Loucy (cell line): Measurements from ENCODE around the gene ACTRT2.

Experiments used
- CTCF ChIP-seq: fragments of 200-600 bp; sonication (generic); conservative IDR thresholded peaks from 2 replicates; pipeline ENCODE4 v1.5.1; 2014; ENCODE audit warnings: mild to moderate bottlenecking, antibody characterized with exemption, low read length
- EZH2phosphoT487 ChIP-seq: fragments of 200-600 bp; IDR thresholded peaks from 2 replicates; pipeline ENCODE4 v1.6.1; 2018; ENCODE audit warnings: antibody characterized with exemption, mild to moderate bottlenecking, moderate library complexity, borderline replicate concordance

- no peak for TF ChIP-seq CTCF
- TF ChIP-seq EZH2phosphoT487 = no peak
Measured at GRCh38 chr1:3067301-3067670, 46.0 kb downstream of the ACTRT2 start.
